Parathyroid adenoma (tissue), 2 donors: ENCODE results near the gene FBXO47.

ENCODE experiments used
- H2AFZ ChIP-seq: fragments of 300-600 bp; sonication (generic); one replicate; pipeline ENCODE4 v1.7.0; 2017; ENCODE audit warnings: antibody characterized with exemption, mild to moderate bottlenecking
- H3K27ac ChIP-seq: fragments of 300-600 bp; sonication (generic); one replicate; pipeline ENCODE4 v1.7.0; 2017
- H3K27me3 ChIP-seq: fragments of 300-600 bp; sonication (generic); one replicate; pipeline ENCODE4 v1.7.0; 2017; ENCODE audit warnings: low read length; ENCODE audit not compliant: control insufficient read depth, insufficient read depth
- H3K36me3 ChIP-seq: fragments of 300-600 bp; sonication (generic); one replicate; pipeline ENCODE4 v1.7.0; 2017; ENCODE audit warnings: low read length; ENCODE audit not compliant: control insufficient read depth, insufficient read depth
- H3K4me1 ChIP-seq: fragments of 300-600 bp; sonication (generic); one replicate; pipeline ENCODE4 v1.7.0; 2017; ENCODE audit warnings: control low read depth
- H3K4me2 ChIP-seq: fragments of 300-600 bp; sonication (generic); one replicate; pipeline ENCODE4 v1.7.0; 2017; ENCODE audit warnings: low read length
- H3K4me3 ChIP-seq: fragments of 300-600 bp; sonication (generic); one replicate; pipeline ENCODE4 v1.7.0; 2017; ENCODE audit warnings: low read depth, low read length
- H3K79me2 ChIP-seq: fragments of 300-600 bp; sonication (generic); one replicate; pipeline ENCODE4 v1.7.0; 2017; ENCODE audit warnings: control low read depth
- H3K9ac ChIP-seq: fragments of 300-600 bp; sonication (generic); one replicate; pipeline ENCODE4 v1.7.0; 2017; ENCODE audit warnings: mild to moderate bottlenecking
- H3K9me3 ChIP-seq: fragments of 300-600 bp; sonication (generic); one replicate; pipeline ENCODE4 v1.7.0; 2017; ENCODE audit warnings: low read length; ENCODE audit not compliant: control insufficient read depth
- CTCF ChIP-seq: fragments of 300-600 bp; sonication (generic); IDR thresholded peaks from one replicate; pipeline ENCODE4 v1.7.0; 2017; ENCODE audit warnings: antibody characterized with exemption, mild to moderate bottlenecking
- donor health status: primary hyperparathyroidism.

The FBXO47 gene

GRCh38 chr17:38906460-38907228, 60.6 kb downstream of the FBXO47 start:
- no peak overlapping the region for H3K9ac ChIP-seq
- no peak overlapping the region for H3K27ac ChIP-seq
- no peaks in the 10 kb centered on the region for H3K27me3 ChIP-seq
- H3K36me3 ChIP-seq = no peaks in the 10 kb centered on the region
- H2AFZ ChIP-seq = no peak overlapping the region
- no peaks in the 10 kb centered on the region for H3K4me1 ChIP-seq
- H3K79me2 ChIP-seq = peaks cover 27% of the 10 kb centered on the region
- no peak for TF ChIP-seq CTCF
- H3K4me2 ChIP-seq = no peak overlapping the region
- H3K4me3 ChIP-seq = no peak overlapping the region
- no peaks in the 10 kb centered on the region for H3K9me3 ChIP-seq

- Histone ChIP-seq H3K4me3 (no peak overlapping the region), H3K36me3 (no peaks in the 10 kb centered on the region), H3K4me1 (peaks cover 11% of the 10 kb centered on the region), H3K27me3 (no peaks in the 10 kb centered on the region), H3K27ac (no peak overlapping the region), H3K9me3 (no peaks in the 10 kb centered on the region), H3K4me2 (no peak overlapping the region), H3K9ac (no peak overlapping the region), H3K79me2 (peaks cover 25% of the 10 kb centered on the region), H2AFZ (no peak overlapping the region)
- no peak for TF ChIP-seq CTCF
These were observed 61.8 kb downstream of the FBXO47 start for GRCh38 chr17:38905375-38905774.

- Histone ChIP-seq H3K9me3 (no peaks in the 10 kb centered on the region), H3K4me3 (no peak overlapping the region), H3K4me1 (peaks cover 11% of the 10 kb centered on the region), H3K36me3 (no peaks in the 10 kb centered on the region), H3K9ac (no peak overlapping the region), H3K27ac (no peak overlapping the region), H3K79me2 (peaks cover 25% of the 10 kb centered on the region), H3K4me2 (no peak overlapping the region), H3K27me3 (no peaks in the 10 kb centered on the region), H2AFZ (no peak overlapping the region)
- TF ChIP-seq CTCF = no peak
These were observed 62.3 kb downstream of the FBXO47 start for GRCh38 chr17:38904892-38905291.

GRCh38 chr17:38903404-38903803, 63.8 kb downstream of the FBXO47 start:
- TF ChIP-seq CTCF = no peak

More at GRCh38 chr17:38903404-38903803, 63.8 kb downstream of the FBXO47 start:
- H3K9ac ChIP-seq = no peak overlapping the region
- peaks cover 25% of the 10 kb centered on the region for H3K79me2 ChIP-seq
- no peak overlapping the region for H3K4me3 ChIP-seq
- H3K9me3 ChIP-seq = no peaks in the 10 kb centered on the region
- H2AFZ ChIP-seq = no peak overlapping the region
- no peak overlapping the region for H3K27ac ChIP-seq
- H3K4me1 ChIP-seq = peaks cover 11% of the 10 kb centered on the region
- no peak overlapping the region for H3K4me2 ChIP-seq
- no peaks in the 10 kb centered on the region for H3K36me3 ChIP-seq
- no peaks in the 10 kb centered on the region for H3K27me3 ChIP-seq
